ENCODE measurements around the gene GSG1L. TPM values are rescaled to one million over a fixed set of nuclear protein-coding genes. Genes with fewer than 3 reads are reported as not detected.

The GSG1L gene
- total and polyA plus RNA-seq, 12 donors = 0.68 to 14.6 (median 3.4) TPM; not detected in 5

DNA sequence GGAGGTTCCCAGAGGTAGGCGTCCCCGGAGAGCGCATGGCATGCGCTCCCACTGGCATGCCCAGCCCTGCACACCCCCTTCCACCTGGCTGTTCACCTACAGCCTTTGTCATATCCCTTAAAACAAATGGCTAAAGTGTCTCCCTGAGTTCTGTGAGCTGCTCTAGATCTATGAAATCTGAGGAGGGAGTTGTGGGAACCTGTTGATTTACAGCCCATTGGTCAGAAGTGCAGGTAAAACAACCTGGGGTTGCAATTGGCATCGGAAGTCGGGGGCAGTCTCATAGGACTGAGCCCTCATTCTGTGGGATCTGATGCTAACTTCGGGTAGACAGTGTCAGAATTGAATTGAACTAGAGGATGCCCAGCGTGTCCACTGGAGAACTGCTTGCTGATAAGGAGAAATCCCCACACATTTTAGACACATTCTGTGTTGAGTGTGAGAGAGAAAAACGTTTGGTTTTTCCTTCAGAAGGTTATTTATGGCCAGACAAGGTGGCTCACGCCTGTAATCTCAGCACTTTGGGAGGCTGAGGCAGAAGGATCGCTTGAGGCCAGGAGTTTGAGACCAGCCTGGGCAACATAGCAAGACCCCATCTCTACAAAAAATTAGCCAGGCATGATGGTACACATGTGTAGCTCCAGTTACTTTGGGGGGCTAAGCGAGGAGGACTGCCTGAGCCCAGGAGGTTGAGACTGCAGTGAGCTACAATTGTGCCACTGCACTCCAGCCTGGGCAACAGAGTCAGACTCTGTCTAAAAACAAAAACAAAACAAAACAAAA lies 22.1 kb upstream of the GSG1L start:
- WGBS, 2 donors = 78% methylated on average over 12 of the region's 12 CpGs
- no peak overlapping the region for H3K4me3 ChIP-seq
- intact Hi-C loops (cut with DNase I) = loop anchor here in 1 of 10 donors (10.0 kb wide), 1 partner anchor 61 kb away; no protein-coding TSS in a partner anchor
- H3K9me3 ChIP-seq = no peaks in the 10 kb centered on the region
- DNase-seq (no peak), ATAC-seq (no peak)
- H3K36me3 ChIP-seq = no peaks in the 10 kb centered on the region
- H3K4me1 ChIP-seq = no peaks in the 10 kb centered on the region
- H3K27ac ChIP-seq = no peak overlapping the region
- peaks cover 0 to 4% (median 0%) of the 10 kb centered on the region in 7 donors for H3K27me3 ChIP-seq
- TF ChIP-seq, protein P1, sequence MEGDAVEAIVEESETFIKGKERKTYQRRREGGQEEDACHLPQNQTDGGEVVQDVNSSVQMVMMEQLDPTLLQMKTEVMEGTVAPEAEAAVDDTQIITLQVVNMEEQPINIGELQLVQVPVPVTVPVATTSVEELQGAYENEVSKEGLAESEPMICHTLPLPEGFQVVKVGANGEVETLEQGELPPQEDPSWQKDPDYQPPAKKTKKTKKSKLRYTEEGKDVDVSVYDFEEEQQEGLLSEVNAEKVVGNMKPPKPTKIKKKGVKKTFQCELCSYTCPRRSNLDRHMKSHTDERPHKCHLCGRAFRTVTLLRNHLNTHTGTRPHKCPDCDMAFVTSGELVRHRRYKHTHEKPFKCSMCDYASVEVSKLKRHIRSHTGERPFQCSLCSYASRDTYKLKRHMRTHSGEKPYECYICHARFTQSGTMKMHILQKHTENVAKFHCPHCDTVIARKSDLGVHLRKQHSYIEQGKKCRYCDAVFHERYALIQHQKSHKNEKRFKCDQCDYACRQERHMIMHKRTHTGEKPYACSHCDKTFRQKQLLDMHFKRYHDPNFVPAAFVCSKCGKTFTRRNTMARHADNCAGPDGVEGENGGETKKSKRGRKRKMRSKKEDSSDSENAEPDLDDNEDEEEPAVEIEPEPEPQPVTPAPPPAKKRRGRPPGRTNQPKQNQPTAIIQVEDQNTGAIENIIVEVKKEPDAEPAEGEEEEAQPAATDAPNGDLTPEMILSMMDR (IDR thresholded peaks at IDR 0.05) = no peak

GRCh38 chr16:28084209-28084608 lies 20.7 kb upstream of the GSG1L start:
- TF ChIP-seq, protein P1 (IDR thresholded peaks at IDR 0.05) = no peak
- H3K4me1 ChIP-seq = no peaks in the 10 kb centered on the region
- no peak overlapping the region for H3K27ac ChIP-seq
- no peak for DNase-seq
- intact Hi-C loops (cut with DNase I) = loop anchor here in 1 of 10 donors (10.0 kb wide), 1 partner anchor 59 kb away; no protein-coding TSS in a partner anchor
- H3K4me3 ChIP-seq = no peak overlapping the region
- no peaks in the 10 kb centered on the region for H3K9me3 ChIP-seq
- WGBS, 2 donors = 94 to 96% methylated on average over 6 of the region's 6 CpGs
- ATAC-seq = no peak
- peaks cover 0 to 4% (median 0%) of the 10 kb centered on the region in 7 donors for H3K27me3 ChIP-seq
- H3K36me3 ChIP-seq = no peaks in the 10 kb centered on the region

DNA sequence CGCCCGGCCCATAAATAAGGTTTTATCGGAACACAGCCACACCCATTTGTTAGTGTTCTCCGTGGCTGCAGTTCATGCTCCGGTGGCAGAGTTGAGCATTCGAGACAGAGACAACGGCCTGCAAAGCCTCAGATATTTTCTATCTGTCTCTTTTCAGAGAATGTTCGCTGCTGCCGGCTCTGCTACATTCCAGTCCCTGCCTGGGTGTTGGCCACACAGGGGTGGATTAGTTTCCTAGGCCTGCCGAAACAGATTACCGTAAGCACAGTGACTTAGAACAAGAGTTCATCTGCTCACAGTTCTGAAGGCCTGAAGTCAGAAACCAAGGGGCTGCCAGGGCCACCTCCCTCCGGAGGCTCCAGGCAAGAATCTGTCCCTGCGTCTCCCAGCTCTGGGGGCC lies 19.1 kb upstream of the GSG1L start:
- ATAC-seq (no peak), DNase-seq (no peak)
- no peaks in the 10 kb centered on the region for H3K36me3 ChIP-seq
- intact Hi-C loops (cut with DNase I) = loop anchor here in 1 of 10 donors (10.0 kb wide), 1 partner anchor 58 kb away; no protein-coding TSS in a partner anchor
- no peak overlapping the region for H3K27ac ChIP-seq
- H3K4me1 ChIP-seq = no peaks in the 10 kb centered on the region
- TF ChIP-seq, protein P1 (IDR thresholded peaks at IDR 0.05) = no peak
- H3K9me3 ChIP-seq = no peaks in the 10 kb centered on the region
- H3K27me3 ChIP-seq = peaks cover 0 to 4% (median 0%) of the 10 kb centered on the region in 7 donors
- H3K4me3 ChIP-seq = no peak overlapping the region
- WGBS, 2 donors = 57 to 68% methylated on average over 13 of the region's 13 CpGs

- ATAC-seq = no peak
- WGBS, 2 donors = 77 to 81% methylated on average over 9 of the region's 9 CpGs
These were observed 18.0 kb upstream of the GSG1L start for GRCh38 chr16:28081391-28081968.

More at GRCh38 chr16:28081391-28081968, 18.0 kb upstream of the GSG1L start:
- Histone ChIP-seq H3K36me3 (no peaks in the 10 kb centered on the region), H3K9me3 (no peaks in the 10 kb centered on the region), H3K27ac (no peak overlapping the region), H3K27me3 (peaks cover 0 to 7% (median 0%) of the 10 kb centered on the region in 7 donors), H3K4me1 (no peaks in the 10 kb centered on the region), H3K4me3 (no peak overlapping the region)
- TF ChIP-seq, protein P1 (IDR thresholded peaks at IDR 0.05) = no peak
- intact Hi-C loops (cut with DNase I) = loop anchor here in 1 of 10 donors (10.0 kb wide), 1 partner anchor 57 kb away; no protein-coding TSS in a partner anchor
- DNase-seq = no peak
